HG03469 (cell line): Measurements from ENCODE around the gene RNF213.
A peak's percentile ranks its signal among the peaks of the same experiment; 100 is the strongest.
"Not testable (repeated sequence)": the region's sequence is repeated elsewhere in the genome, so short reads cannot be mapped to it uniquely, and the experiment has no call there.

ENCODE experiments used
- ATAC-seq: cut with Tn5 transposase; IDR thresholded peaks from one replicate; pipeline ENCODE4 v1.9.1; 2021; ENCODE audit warnings: mild to moderate bottlenecking, moderate library complexity, moderate number of reproducible peaks; ENCODE audit not compliant: unreplicated experiment

RNF213 gene

GRCh38 chr17:80248894-80249710 lies 11.6 kb upstream of the RNF213 start:
- ATAC-seq, result no peak

GRCh38 chr17:80251966-80252365 lies 8.7 kb upstream of the RNF213 start:
- ATAC-seq, result no peak

GRCh38 chr17:80252871-80253270 lies 7.8 kb upstream of the RNF213 start:
- no peak for ATAC-seq

GRCh38 chr17:80253631-80254395 lies 6.8 kb upstream of the RNF213 start:
- ATAC-seq, result no peak

- no peak for ATAC-seq
Measured at GRCh38 chr17:80254396-80255251, 6.0 kb upstream of the RNF213 start.

- ATAC-seq, result no peak
Measured at GRCh38 chr17:80256034-80256350, 4.7 kb upstream of the RNF213 start.

- ATAC-seq, result no peak
Measured at GRCh38 chr17:80257716-80258213, 2.9 kb upstream of the RNF213 start.

- not testable (repeated sequence) for ATAC-seq
Measured at GRCh38 chr17:80258296-80258695, 2.4 kb upstream of the RNF213 start.

GRCh38 chr17:80259457-80260068 lies 1.1 kb upstream of the RNF213 start:
- no peak for ATAC-seq

GRCh38 chr17:80260069-80260535 lies 550 bp upstream of the RNF213 start:
- no peak for ATAC-seq

- ATAC-seq, result no peak
Measured at GRCh38 chr17:80261159-80261894, 675 bp downstream of the RNF213 start.

GRCh38 chr17:80261895-80262279 lies 1.2 kb downstream of the RNF213 start:
- no peak for ATAC-seq

- ATAC-seq, result no peak
Measured at GRCh38 chr17:80262291-80262690, 1.6 kb downstream of the RNF213 start.

- no peak for ATAC-seq
Measured at GRCh38 chr17:80262775-80263244, 2.2 kb downstream of the RNF213 start.

GRCh38 chr17:80263253-80264204 lies 2.9 kb downstream of the RNF213 start:
- ATAC-seq, result no peak

GRCh38 chr17:80264205-80265075 lies 3.8 kb downstream of the RNF213 start:
- no peak for ATAC-seq

GRCh38 chr17:80265205-80266068 lies 4.8 kb downstream of the RNF213 start:
- peak; percentile 27 for ATAC-seq
